ENCODE data around the gene GDE1.

Gene GDE1

DNA sequence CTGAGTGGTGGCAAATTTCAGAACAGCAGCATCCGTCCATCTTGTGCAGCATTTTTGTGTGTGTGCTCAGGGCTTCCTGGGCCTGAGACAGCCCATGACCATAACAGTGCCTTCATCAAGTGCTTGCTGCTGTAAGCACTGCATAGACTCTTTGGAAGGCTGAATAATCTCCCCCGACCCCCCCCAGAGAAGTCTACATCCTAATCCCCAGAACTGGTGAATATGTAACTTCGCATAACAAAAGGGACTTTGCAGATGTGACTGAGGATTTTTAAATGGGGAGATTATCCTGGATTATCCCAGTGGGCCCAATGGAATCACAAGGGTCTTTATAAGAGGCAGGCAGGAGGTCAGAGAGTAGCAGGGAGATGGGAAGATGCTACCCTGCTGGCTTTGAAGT is 53.6 kb downstream of the GDE1 start:
- TF ChIP-seq, protein P1, sequence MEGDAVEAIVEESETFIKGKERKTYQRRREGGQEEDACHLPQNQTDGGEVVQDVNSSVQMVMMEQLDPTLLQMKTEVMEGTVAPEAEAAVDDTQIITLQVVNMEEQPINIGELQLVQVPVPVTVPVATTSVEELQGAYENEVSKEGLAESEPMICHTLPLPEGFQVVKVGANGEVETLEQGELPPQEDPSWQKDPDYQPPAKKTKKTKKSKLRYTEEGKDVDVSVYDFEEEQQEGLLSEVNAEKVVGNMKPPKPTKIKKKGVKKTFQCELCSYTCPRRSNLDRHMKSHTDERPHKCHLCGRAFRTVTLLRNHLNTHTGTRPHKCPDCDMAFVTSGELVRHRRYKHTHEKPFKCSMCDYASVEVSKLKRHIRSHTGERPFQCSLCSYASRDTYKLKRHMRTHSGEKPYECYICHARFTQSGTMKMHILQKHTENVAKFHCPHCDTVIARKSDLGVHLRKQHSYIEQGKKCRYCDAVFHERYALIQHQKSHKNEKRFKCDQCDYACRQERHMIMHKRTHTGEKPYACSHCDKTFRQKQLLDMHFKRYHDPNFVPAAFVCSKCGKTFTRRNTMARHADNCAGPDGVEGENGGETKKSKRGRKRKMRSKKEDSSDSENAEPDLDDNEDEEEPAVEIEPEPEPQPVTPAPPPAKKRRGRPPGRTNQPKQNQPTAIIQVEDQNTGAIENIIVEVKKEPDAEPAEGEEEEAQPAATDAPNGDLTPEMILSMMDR (IDR thresholded peaks at IDR 0.05; ENCODE audit: control insufficient read depth, insufficient read depth, low read depth, low read length, missing control alignments): no peak

DNA sequence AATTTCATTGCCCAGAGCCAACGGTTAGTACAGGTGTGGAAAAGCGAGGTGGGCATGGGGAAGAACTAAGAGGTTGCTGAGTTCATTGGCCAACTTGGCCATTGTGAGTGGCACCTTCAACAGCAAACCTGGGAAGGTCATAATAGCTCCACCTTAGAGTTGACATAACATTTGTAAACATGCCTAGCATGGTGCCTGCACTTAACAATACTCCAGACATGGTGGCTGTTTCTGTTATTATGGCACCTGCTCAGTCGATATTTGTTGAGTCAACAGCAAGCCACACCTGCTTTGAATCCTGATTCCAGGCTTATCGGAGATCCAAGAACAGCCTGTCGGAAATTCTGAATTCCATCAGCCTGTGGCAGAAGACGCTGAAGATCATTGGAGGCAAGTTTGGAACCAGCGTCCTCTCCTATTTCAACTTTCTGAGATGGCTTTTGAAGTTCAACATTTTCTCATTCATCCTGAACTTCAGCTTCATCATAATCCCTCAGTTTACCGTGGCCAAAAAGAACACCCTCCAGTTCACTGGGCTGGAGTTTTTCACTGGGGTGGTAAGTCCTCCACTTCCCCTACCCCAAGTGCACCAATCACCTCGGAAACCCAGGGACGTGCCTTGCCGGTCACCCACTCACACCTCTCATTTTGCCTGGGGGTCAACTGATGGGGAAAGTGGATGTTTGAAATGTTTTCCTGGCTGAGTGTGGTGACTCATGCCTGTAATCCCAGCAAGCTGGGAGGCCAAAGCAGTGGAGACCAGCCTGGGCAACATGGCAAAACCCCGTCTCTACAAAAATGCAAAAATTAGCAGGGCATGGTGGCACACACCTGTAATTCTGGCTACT is 58.2 kb downstream of the GDE1 start:
- TF ChIP-seq, protein P1 (IDR thresholded peaks at IDR 0.05; ENCODE audit: control insufficient read depth, insufficient read depth, low read depth, low read length, missing control alignments): no peak
- DNase-seq (ENCODE audit: low read depth): no peak
- H3K4me3 ChIP-seq (ENCODE audit: control insufficient read depth, low read depth, low read length): no peak overlapping the region

More for the DNA sequence above, 53.6 kb downstream of the GDE1 start:
- no peak overlapping the region for H3K4me3 ChIP-seq (ENCODE audit: control insufficient read depth, low read depth, low read length)
- no peak for DNase-seq (ENCODE audit: low read depth)

DNA sequence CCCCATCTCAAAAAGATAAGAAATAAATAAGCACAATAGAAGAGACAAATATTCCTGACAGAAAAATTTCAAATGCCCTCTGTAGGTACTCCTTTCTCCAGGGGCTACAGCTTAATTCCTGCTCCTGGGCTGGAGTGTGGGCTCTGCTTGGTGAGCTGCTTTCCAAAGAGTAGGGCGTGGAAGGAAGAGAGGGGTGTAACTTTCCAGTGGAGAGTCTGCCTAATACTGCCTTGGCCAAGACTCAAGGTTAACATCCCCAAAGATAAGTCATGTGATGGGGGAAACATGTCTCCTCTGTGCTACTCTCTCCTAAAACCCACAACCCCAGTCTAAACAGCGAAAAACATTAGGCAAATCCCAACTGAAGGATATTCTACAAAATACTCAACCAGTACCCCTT is 61.5 kb downstream of the GDE1 start:
- TF ChIP-seq, protein P1 (IDR thresholded peaks at IDR 0.05; ENCODE audit: control insufficient read depth, insufficient read depth, low read depth, low read length, missing control alignments): no peak
- no peak for DNase-seq (ENCODE audit: low read depth)
- no peak overlapping the region for H3K4me3 ChIP-seq (ENCODE audit: control insufficient read depth, low read depth, low read length)

DNA sequence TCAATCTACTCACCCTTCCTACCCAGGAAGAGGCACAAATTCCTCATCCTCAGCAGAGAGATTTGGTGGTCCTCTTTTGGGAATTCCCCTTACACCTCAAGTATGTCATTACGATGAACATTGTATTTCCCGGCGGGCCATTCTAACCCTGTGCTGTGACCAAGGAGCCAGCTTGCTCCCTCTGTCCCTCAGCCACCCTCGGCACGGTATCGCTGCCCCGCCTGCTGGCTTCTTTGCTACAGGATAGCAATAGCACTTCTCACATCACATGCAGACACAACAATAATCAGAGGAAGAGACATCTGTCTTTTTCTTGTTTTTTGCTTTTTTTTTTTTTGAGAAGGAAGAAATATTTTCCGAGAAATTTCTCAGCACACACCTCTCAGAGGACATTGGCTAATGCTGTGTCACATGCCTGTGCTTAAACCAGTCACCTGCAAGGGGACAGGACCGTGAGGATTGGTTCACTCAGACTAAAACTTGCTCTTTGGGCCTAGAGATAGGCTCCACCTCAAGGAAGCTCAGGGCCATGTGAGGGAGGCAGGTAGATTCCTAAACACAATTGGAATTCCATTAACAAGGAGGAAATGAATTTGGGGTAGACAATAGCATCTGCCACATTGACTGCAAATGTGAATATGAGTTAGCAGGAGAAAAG is 63.0 kb downstream of the GDE1 start:
- H3K4me3 ChIP-seq (ENCODE audit: control insufficient read depth, low read depth, low read length): no peak overlapping the region
- DNase-seq (ENCODE audit: low read depth): no peak
- TF ChIP-seq, protein P1 (IDR thresholded peaks at IDR 0.05; ENCODE audit: control insufficient read depth, insufficient read depth, low read depth, low read length, missing control alignments): no peak

Data from AG09309 (cell line).